Measurements from ENCODE around the gene GBP7.

- TF ChIP-seq EZH2phosphoT487 (IDR thresholded peaks at IDR 0.05; ENCODE audit: borderline replicate concordance, low read depth, low read length): no peak
- TF ChIP-seq, protein P1, sequence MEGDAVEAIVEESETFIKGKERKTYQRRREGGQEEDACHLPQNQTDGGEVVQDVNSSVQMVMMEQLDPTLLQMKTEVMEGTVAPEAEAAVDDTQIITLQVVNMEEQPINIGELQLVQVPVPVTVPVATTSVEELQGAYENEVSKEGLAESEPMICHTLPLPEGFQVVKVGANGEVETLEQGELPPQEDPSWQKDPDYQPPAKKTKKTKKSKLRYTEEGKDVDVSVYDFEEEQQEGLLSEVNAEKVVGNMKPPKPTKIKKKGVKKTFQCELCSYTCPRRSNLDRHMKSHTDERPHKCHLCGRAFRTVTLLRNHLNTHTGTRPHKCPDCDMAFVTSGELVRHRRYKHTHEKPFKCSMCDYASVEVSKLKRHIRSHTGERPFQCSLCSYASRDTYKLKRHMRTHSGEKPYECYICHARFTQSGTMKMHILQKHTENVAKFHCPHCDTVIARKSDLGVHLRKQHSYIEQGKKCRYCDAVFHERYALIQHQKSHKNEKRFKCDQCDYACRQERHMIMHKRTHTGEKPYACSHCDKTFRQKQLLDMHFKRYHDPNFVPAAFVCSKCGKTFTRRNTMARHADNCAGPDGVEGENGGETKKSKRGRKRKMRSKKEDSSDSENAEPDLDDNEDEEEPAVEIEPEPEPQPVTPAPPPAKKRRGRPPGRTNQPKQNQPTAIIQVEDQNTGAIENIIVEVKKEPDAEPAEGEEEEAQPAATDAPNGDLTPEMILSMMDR (conservative IDR thresholded peaks at IDR 0.05; ENCODE audit: low read length): no peak
These were observed 80.1 kb downstream of the GBP7 start for GRCh38 chr1:89095737-89096136.

Measured in OCI-LY7 (cell line).